ENCODE measurements around the gene ANKRD33B.
"Not testable (repeated sequence)": the region's sequence is repeated elsewhere in the genome, so short reads cannot be mapped to it uniquely, and the experiment has no call there.

ANKRD33B gene

GRCh38 chr5:10617103-10617502 is 53.2 kb downstream of the ANKRD33B start:
- no peak for DNase-seq (ENCODE audit: low read depth, low spot score)

DNA sequence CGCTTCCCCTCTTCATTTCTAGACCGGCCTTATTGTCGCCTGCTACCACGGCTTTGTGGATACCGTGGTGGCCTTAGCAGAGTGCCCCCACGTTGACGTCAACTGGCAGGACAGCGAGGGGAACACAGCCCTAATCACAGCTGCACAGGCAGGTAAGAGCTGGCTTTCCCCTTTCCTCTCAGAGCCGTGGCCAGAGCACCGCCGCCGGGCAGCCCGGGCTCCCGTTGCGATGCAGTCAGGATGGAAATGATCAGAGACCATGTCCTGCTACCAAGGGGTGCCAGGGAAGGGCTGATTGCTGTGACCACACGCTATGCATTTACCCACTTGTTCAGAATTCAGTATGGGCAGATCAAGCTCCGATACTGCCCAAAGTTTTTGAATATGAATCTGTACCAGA is 54.4 kb downstream of the ANKRD33B start:
- no peak for DNase-seq (ENCODE audit: low read depth, low spot score)

GRCh38 chr5:10619649-10620048 is 55.8 kb downstream of the ANKRD33B start:
- no peak for DNase-seq (ENCODE audit: low read depth, low spot score)

DNA sequence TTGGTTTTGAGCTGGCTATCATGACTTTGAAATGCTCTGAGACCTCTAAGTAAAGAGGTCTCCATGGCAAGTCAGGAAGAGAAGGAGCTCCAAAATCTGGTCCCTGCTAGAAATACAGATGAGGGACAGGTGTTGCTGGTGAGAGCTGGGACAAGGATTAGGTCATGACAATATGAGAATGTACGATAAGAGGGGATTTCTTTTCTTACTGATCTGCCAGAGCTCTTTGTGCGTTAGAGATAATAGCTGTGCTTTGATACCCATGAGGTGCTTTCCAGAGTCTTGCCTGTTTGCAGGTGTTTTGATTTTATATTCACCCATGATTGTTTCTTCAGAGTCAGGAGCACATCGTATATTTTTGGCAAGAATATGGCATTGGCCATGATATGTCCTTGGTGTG is 56.5 kb downstream of the ANKRD33B start:
- DNase-seq (ENCODE audit: low read depth, low spot score): no peak

GRCh38 chr5:10621832-10622231 is 58.0 kb downstream of the ANKRD33B start:
- DNase-seq (ENCODE audit: low read depth, low spot score): no peak

- DNase-seq (ENCODE audit: low read depth, low spot score): no peak
Measured at GRCh38 chr5:10622810-10623209, 58.9 kb downstream of the ANKRD33B start.

GRCh38 chr5:10623305-10623910 is 59.5 kb downstream of the ANKRD33B start:
- no peak for DNase-seq (ENCODE audit: low read depth, low spot score)

DNA sequence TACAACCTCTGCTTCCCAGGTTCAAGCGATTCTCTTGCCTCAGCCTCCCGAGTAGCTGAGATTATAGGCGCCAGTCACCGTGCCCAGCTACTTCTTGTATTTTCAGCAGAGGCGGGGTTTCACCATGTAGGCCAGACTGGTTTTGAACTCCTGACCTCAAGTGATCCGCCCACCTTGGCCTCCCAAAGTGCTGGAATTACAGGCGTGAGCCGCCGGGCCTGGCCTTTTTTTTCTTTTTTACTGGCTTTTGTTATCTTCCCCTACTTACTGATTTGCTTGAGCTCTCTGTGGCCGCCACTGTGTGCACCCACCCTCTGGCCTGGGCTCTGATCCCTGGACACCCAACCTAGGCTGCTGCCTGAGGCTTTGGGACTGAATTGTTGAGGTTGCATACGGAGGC is 60.3 kb downstream of the ANKRD33B start:
- DNase-seq (ENCODE audit: low read depth, low spot score): no peak

GRCh38 chr5:10624679-10625078 is 60.8 kb downstream of the ANKRD33B start:
- DNase-seq (ENCODE audit: low read depth, low spot score): no peak

DNA sequence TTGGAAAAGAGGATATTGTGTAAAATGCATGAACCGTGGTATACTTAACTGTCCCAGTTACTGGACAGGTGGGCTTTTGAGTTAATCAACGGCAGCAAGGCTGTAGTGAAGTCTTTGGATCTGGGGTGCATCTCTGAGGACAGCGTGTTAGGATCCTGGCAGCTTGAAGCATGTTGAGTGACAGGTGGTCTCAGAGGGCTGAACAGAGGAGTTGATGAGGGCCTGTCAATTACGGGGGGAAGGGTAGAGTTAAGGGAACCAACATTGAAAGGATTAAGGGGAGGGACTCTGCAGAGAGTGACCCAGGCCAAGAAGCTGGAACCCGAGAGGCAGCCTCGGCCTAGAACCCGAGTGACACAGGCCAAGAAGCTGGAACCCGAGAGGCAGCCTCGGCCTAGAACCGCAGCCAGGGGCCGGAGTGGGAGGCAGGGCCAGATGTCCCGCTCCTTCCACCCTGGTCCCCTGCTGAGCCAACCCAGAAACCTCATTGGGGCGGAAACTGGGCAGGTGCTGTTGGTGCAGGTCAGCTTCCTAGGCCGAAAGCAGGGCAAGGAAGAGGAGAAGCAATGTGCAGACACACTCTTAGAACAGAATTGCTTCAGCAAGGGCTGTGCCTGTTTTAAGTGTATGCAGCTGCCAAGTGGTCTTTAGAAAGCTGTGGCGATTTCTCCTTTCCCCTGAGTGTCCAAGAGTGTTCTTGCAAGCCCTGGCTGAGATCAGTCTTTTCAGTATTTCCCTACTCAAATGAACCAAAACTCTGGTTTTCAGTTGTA is 62.0 kb downstream of the ANKRD33B start:
- DNase-seq (ENCODE audit: low read depth, low spot score): no peak

DNA sequence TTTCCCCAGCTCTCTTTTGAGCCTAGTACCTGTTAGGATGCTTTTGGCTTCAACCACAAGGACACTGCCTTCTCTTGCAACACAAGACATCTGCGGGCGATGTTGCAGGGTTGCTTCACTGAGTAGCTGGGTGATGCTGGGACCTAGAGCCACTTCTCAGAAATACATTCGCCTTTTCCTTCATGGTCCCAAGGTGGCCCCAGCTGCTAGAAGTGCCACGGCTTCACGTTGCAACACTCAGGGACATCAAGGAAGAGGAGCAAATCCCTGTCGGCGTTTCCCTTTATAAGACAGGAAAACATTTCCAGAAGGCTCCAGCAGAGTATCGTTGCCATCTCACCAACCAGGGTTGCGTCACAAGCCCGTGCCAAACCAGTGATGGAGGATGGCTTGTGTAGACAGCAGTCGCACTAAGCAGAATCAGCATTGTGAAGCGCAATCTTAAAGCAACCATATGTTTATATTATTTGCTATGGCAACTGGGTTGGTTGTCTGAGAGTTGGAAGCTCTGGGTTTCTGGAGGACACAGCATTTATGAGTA is 62.7 kb downstream of the ANKRD33B start:
- no peak for DNase-seq (ENCODE audit: low read depth, low spot score)

- DNase-seq (ENCODE audit: low read depth, low spot score): no peak
Measured at GRCh38 chr5:10627160-10627701, 63.4 kb downstream of the ANKRD33B start.

DNA sequence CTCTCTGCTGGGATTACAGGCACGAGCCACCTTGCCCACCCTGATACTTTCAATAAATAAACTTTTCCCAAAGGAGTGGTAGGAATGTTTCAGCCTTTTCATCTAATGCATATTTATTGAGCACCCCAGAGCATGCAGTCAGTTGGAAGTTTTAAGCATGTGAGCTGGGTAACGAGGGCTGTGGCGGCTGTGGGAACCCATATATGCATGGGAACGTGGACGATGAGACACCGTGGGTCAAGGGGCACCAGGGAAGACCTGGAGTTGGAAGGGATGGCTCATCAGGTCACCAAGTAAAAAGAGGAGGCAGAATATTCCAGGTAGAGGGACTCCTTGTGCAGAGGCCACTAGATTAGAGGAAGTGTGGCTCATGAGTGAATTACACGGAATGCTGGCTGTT is 64.7 kb downstream of the ANKRD33B start:
- no peak for DNase-seq (ENCODE audit: low read depth, low spot score)

- no peak for DNase-seq (ENCODE audit: low read depth, low spot score)
Measured at GRCh38 chr5:10629682-10630081, 65.8 kb downstream of the ANKRD33B start.

GRCh38 chr5:10630126-10630525 is 66.3 kb downstream of the ANKRD33B start:
- DNase-seq (ENCODE audit: low read depth, low spot score): no peak

- not testable (repeated sequence) for DNase-seq (ENCODE audit: low read depth, low spot score)
Measured at GRCh38 chr5:10630744-10631143, 66.9 kb downstream of the ANKRD33B start.

DNA sequence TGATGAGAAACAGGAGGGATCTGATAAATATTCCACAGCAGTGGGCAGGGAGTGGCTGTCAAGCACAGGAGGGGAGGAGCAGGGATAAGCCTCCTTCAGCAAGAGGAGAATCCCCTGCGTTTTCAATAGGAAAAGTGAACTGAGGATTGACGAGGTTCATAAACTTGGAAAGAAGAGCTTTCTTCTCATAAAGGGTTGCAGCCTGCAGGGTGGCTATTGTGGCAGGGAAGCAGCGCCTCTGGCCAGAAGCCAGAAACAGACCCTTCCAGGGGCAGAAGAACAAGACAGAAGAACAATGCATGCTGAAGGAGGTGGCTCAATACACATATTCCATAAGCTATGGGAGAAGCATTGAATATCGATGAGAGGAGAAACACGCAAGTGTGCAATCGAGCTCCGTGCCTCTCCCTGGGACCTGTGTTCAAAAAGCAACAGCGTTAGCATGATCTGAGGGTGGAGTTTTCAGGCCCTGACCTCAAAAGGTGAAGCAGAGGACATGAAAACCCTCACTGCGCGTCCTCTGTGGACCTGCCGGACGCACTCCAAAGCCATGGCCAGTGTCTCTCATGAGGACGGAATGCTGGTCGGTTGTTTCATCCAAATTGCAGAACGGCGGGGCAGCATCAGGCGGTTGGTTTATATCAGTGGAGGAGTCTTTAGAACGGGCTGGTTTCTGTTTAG is 67.6 kb downstream of the ANKRD33B start:
- DNase-seq (ENCODE audit: low read depth, low spot score): no peak

DNA sequence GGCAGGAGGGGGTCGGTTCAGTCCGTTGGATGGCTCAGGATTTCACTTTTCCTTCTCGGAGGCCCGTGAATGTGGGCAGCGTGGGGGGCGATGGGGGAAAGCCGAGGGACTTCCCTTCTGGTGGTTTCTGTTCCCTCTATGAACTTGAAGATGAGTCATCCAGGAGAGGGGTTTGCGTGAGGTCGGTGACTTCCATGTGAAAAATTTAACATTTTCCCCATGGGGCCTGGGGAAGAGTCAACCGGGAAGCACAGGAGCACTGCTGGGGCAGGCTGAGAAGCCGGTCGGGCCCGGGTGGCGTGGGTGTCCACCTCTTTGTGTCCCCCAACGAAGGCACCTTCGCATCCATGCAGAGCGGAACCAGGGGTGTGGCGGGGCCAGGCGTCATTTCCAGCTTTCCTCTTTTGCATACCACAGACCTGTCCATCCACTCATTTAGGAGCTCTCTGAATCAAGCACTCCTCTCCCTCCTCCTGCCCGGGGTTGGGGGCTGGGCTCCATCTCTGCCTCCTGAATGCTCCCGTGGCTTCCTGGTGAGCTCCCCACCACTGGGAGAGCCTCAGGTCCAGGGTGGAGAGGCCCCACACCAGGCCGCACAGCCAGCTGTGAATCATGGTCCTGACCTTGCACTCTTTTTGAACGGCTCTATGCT is 68.4 kb downstream of the ANKRD33B start:
- DNase-seq (ENCODE audit: low read depth, low spot score): peak; percentile 14

DNA sequence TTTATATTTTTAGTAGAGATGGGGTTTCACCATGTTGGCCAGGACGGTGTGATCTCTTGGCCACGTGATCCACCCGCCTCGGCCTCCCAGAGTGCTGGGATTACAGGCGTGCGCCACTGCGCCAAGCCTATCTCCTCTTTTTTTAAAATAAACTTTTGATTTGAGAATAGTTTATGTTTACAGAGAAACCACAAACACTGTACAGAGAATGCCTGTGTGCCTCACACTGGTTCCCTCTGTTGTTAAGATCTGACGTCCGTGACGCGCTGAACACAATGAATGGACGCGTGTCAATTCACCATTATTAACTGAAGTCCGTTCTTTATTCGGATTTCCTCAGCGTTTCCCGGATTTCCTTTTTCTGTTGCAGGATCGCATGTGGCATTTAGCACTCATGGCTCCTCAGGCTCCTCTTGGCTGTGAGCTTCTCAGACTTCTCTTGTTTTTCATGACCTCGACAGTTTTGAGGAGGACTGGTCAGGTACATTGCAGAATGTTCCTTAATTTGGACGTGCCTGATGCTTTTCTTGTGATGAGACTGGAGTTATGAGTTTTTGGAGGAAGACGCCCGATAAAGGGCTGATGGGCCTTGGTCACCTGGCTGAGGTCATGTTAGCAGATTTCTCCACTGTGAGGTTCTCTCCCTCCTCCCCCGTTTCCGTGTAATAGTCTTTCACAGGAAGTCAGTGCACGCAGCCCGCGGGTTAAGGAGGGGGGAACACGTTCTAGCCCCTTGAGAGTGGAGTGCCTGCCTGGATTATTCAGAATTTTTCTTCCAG is 69.6 kb downstream of the ANKRD33B start:
- peak; percentile 7 for DNase-seq (ENCODE audit: low read depth, low spot score)

DNA sequence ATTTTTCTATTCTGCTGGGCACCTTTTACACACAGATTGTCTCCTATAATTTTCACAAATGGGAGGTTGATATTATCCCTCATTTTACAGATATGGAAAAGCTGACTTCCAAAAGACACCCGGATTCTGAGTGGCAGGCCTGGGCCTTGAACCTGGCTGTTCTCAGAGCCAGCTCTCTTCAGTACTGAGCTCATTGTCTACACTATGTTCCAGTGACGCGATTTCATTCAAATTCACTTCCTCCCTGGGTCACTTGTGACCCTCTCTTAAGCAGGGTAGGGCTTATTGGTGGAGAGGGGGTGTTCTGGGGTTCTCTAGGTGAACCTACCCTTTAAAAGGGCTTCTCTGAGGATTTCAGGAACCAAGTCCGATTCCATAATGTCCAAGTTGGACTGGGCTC is 70.2 kb downstream of the ANKRD33B start:
- no peak for DNase-seq (ENCODE audit: low read depth, low spot score)

GRCh38 chr5:10634562-10634961 is 70.7 kb downstream of the ANKRD33B start:
- DNase-seq (ENCODE audit: low read depth, low spot score): no peak

All from activated CD4-positive, CD25-positive, alpha-beta regulatory T cell treated with anti-CD3 and anti-CD28 coated beads, Interleukin-2, amount 50 U/mL, for 16 hours (primary cell).